Measurements from ENCODE around the gene ATOX1.

The ATOX1 gene

DNA sequence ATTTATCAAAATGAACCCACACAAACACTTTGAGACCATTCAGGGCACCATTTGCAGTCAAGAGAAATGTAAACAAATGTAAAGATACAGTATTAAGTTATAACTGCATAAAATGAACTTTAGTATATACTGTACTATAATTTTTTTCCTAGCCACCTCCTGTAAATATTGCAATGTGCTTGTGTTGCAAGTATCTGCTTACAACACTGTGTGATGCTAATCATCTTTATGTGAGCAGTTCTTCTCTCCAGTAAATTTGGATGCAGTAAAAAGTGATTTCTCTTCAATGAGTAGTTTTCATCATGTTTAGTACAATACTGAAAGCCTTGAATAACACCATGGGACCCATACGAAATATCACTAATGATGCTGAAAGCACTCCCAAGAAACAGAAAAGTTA, 22.8 kb upstream of the ATOX1 start:
- Histone ChIP-seq H3K79me2 (ENCODE audit: control insufficient read depth, insufficient read depth, low read length) (peaks cover 85% of the 10 kb centered on the region), H3K27ac (ENCODE audit: low read depth, low read length) (no peak overlapping the region), H2BK15ac (replicated peaks; ENCODE audit: low read depth) (no peak overlapping the region), H4K5ac (ENCODE audit: low read length) (no peak overlapping the region), H3K9ac (ENCODE audit: low read length) (no peak overlapping the region), H2AK5ac (ENCODE audit: low read length) (no peak overlapping the region), H3K56ac (ENCODE audit: low read length) (no peak overlapping the region), H3K18ac (ENCODE audit: low read length) (no peak overlapping the region), H3K23ac (ENCODE audit: low read length) (no peak overlapping the region), H3K36me3 (ENCODE audit: control insufficient read depth, insufficient read depth, low read length) (no peaks in the 10 kb centered on the region), H3K4me1 (ENCODE audit: control insufficient read depth, low read depth, low read length) (peaks cover 2% of the 10 kb centered on the region), H3K27me3 (ENCODE audit: insufficient read depth, low read length, poor library complexity) (no peaks in the 10 kb centered on the region), H3K79me1 (ENCODE audit: low read length) (no peaks in the 10 kb centered on the region), H3K4ac (ENCODE audit: low read depth, low read length) (no peak overlapping the region), H2BK5ac (ENCODE audit: low read length) (no peak overlapping the region), H3K4me3 (ENCODE audit: low read length) (no peak overlapping the region), H4K8ac (ENCODE audit: low read depth, low read length) (no peak overlapping the region), H3K4me2 (ENCODE audit: low read length) (no peak overlapping the region), H2BK120ac (ENCODE audit: low read depth, low read length) (no peak overlapping the region)
- WGBS (ENCODE audit: extremely low coverage, insufficient coverage, low lambda C conversion rate), result no CpG with 5 or more reads among the region's 1 CpG
- DNase-seq, result no peak

DNA sequence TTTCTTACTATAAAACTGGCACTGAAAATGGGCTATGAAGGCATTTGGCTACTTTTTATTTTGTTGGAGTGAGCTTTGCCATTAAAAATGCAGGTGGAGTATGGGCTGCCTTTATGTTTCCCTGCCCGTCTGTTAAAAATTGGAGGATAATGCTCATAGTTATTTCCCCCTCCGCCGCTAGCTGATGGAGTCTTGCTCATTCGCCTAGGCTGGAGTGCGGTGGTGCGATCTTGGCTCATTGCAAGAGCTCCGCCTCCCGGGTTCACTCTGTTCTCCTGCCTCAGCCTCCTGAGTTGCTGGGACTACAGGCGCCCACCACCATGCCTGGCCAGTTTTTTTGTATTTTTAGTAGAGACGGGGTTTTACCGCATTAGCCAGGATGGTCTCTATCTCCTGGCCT, 21.9 kb upstream of the ATOX1 start:
- H3K4ac ChIP-seq (ENCODE audit: low read depth, low read length), result no peak overlapping the region
- H3K4me1 ChIP-seq (ENCODE audit: control insufficient read depth, low read depth, low read length), result peaks cover 2% of the 10 kb centered on the region
- no peak overlapping the region for H2BK15ac ChIP-seq (replicated peaks; ENCODE audit: low read depth)
- no peak overlapping the region for H2BK120ac ChIP-seq (ENCODE audit: low read depth, low read length)
- H3K9ac ChIP-seq (ENCODE audit: low read length), result no peak overlapping the region
- peaks cover 86% of the 10 kb centered on the region for H3K79me2 ChIP-seq (ENCODE audit: control insufficient read depth, insufficient read depth, low read length)
- no peak overlapping the region for H2BK5ac ChIP-seq (ENCODE audit: low read length)
- no peak overlapping the region for H4K8ac ChIP-seq (ENCODE audit: low read depth, low read length)
- no CpG with 5 or more reads among the region's 11 CpGs for WGBS (ENCODE audit: extremely low coverage, insufficient coverage, low lambda C conversion rate)
- H3K56ac ChIP-seq (ENCODE audit: low read length), result no peak overlapping the region
- no peak overlapping the region for H3K27ac ChIP-seq (ENCODE audit: low read depth, low read length)
- DNase-seq, result peak; percentile 17
- no peak overlapping the region for H3K4me2 ChIP-seq (ENCODE audit: low read length)
- no peak overlapping the region for H4K5ac ChIP-seq (ENCODE audit: low read length)
- H3K27me3 ChIP-seq (ENCODE audit: insufficient read depth, low read length, poor library complexity), result no peaks in the 10 kb centered on the region
- no peaks in the 10 kb centered on the region for H3K36me3 ChIP-seq (ENCODE audit: control insufficient read depth, insufficient read depth, low read length)
- H3K23ac ChIP-seq (ENCODE audit: low read length), result no peak overlapping the region
- H2AK5ac ChIP-seq (ENCODE audit: low read length), result no peak overlapping the region
- no peaks in the 10 kb centered on the region for H3K79me1 ChIP-seq (ENCODE audit: low read length)
- H3K18ac ChIP-seq (ENCODE audit: low read length), result no peak overlapping the region
- H3K4me3 ChIP-seq (ENCODE audit: low read length), result no peak overlapping the region

DNA sequence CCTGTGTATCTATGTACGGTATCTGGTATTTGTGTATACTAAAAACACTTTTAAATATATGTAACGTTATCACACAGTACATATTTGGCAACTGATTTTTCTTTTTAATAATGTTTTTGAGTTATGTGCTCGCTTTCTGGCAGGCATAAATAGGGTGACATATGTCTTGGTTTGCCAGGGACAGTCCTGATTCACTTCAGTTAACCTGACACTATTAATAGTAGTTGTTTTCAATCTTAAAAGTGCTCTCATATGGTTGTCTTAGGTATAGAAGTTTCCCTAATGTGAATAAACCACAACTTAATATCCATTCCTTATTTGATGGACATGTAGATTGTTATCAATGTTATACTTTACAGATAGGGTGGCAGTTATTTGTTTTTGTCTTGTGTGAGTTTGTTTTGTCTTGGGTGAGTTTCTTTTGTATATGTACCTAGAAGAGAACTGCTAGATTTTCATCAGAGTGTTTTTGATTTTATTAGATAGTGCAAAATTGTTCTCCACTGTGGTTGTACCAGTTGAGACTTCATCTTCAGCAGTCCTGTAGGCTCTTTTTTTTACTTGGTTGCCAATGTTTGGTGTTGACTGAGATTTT, 21.2 kb upstream of the ATOX1 start:
- no peak overlapping the region for H4K5ac ChIP-seq (ENCODE audit: low read length)
- H3K4me1 ChIP-seq (ENCODE audit: control insufficient read depth, low read depth, low read length), result peaks cover 5% of the 10 kb centered on the region

DNA sequence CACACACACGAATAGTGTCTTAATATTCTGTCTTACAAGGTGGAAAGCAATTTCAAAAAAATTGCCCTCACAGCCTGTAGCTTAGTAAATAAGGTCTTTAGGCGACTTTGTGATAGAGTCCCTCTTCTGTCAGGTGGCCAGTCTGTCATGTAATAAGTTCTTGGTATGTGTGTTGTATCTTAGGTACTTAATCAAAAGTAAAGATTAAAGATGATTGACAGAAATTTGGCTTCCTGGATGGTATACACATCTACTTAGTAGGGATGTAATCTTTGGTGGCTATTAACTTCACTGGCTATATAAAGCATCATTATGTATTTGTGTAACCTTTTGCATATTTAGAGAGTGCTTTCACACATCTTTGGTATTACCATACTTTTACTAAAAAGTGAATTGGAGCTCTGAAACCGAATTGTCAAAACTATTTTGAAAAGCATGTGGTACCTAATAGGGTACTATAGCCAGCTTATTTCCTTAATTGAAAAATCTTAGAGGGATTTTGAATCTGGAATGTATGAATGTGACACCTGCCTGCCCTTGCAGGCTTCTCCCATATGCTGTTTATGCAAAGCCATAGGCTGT, 16.7 kb upstream of the ATOX1 start:
- H3K4ac ChIP-seq (ENCODE audit: low read depth, low read length), result no peak overlapping the region
- H3K4me3 ChIP-seq (ENCODE audit: low read length), result no peak overlapping the region
- H2BK120ac ChIP-seq (ENCODE audit: low read depth, low read length), result no peak overlapping the region

More for the DNA sequence above, 21.2 kb upstream of the ATOX1 start:
- H3K27ac ChIP-seq (ENCODE audit: low read depth, low read length), result no peak overlapping the region
- H3K18ac ChIP-seq (ENCODE audit: low read length), result no peak overlapping the region
- no peak overlapping the region for H3K4me2 ChIP-seq (ENCODE audit: low read length)
- H2BK15ac ChIP-seq (replicated peaks; ENCODE audit: low read depth), result no peak overlapping the region
- no peak overlapping the region for H3K4ac ChIP-seq (ENCODE audit: low read depth, low read length)
- no peaks in the 10 kb centered on the region for H3K36me3 ChIP-seq (ENCODE audit: control insufficient read depth, insufficient read depth, low read length)
- no peak overlapping the region for H4K8ac ChIP-seq (ENCODE audit: low read depth, low read length)
- no peak for DNase-seq
- H2AK5ac ChIP-seq (ENCODE audit: low read length), result no peak overlapping the region
- no peak overlapping the region for H3K23ac ChIP-seq (ENCODE audit: low read length)
- no CpG with 5 or more reads among the region's 3 CpGs for WGBS (ENCODE audit: extremely low coverage, insufficient coverage, low lambda C conversion rate)
- no peak overlapping the region for H3K9ac ChIP-seq (ENCODE audit: low read length)
- H3K4me3 ChIP-seq (ENCODE audit: low read length), result no peak overlapping the region
- no peaks in the 10 kb centered on the region for H3K79me1 ChIP-seq (ENCODE audit: low read length)
- H2BK120ac ChIP-seq (ENCODE audit: low read depth, low read length), result no peak overlapping the region
- H3K56ac ChIP-seq (ENCODE audit: low read length), result no peak overlapping the region
- H3K27me3 ChIP-seq (ENCODE audit: insufficient read depth, low read length, poor library complexity), result no peaks in the 10 kb centered on the region
- peaks cover 86% of the 10 kb centered on the region for H3K79me2 ChIP-seq (ENCODE audit: control insufficient read depth, insufficient read depth, low read length)
- no peak overlapping the region for H2BK5ac ChIP-seq (ENCODE audit: low read length)

DNA sequence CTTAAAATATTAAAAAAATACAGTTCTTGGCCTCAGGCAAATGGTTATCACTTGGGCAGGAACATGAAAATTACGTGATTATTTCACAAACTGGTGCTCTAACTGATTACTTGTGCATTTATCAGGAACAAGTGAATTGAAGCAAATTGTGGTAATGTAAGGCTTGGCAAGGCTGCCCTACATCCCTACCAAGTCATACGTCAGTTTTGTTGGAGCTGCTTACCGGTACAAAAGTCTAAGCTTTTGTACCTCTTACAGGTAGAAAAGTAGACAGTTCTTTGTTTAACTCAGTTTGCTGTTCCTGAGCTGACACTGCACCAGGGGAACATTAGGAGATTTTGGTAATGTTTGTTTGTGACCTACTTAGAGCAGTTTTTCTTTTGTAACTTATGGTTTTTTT, 15.5 kb upstream of the ATOX1 start:
- H3K27ac ChIP-seq (ENCODE audit: low read depth, low read length), result no peak overlapping the region
- no peak overlapping the region for H2BK120ac ChIP-seq (ENCODE audit: low read depth, low read length)
- no peak overlapping the region for H3K4ac ChIP-seq (ENCODE audit: low read depth, low read length)

More for the DNA sequence above, 16.7 kb upstream of the ATOX1 start:
- peaks cover 3% of the 10 kb centered on the region for H3K4me1 ChIP-seq (ENCODE audit: control insufficient read depth, low read depth, low read length)
- no peak overlapping the region for H2BK5ac ChIP-seq (ENCODE audit: low read length)
- H3K79me1 ChIP-seq (ENCODE audit: low read length), result no peaks in the 10 kb centered on the region
- H3K56ac ChIP-seq (ENCODE audit: low read length), result no peak overlapping the region
- H3K79me2 ChIP-seq (ENCODE audit: control insufficient read depth, insufficient read depth, low read length), result peaks cover 79% of the 10 kb centered on the region
- WGBS (ENCODE audit: extremely low coverage, insufficient coverage, low lambda C conversion rate), result no CpG with 5 or more reads among the region's 3 CpGs
- H3K9ac ChIP-seq (ENCODE audit: low read length), result peak overlapping the region; percentile 13
- H3K23ac ChIP-seq (ENCODE audit: low read length), result no peak overlapping the region
- H3K18ac ChIP-seq (ENCODE audit: low read length), result no peak overlapping the region
- no peaks in the 10 kb centered on the region for H3K27me3 ChIP-seq (ENCODE audit: insufficient read depth, low read length, poor library complexity)
- DNase-seq, result no peak
- H3K27ac ChIP-seq (ENCODE audit: low read depth, low read length), result no peak overlapping the region
- no peaks in the 10 kb centered on the region for H3K36me3 ChIP-seq (ENCODE audit: control insufficient read depth, insufficient read depth, low read length)
- H4K8ac ChIP-seq (ENCODE audit: low read depth, low read length), result no peak overlapping the region
- no peak overlapping the region for H2BK15ac ChIP-seq (replicated peaks; ENCODE audit: low read depth)
- no peak overlapping the region for H4K5ac ChIP-seq (ENCODE audit: low read length)
- no peak overlapping the region for H2AK5ac ChIP-seq (ENCODE audit: low read length)
- H3K4me2 ChIP-seq (ENCODE audit: low read length), result peak overlapping the region; percentile 15

More for the DNA sequence above, 15.5 kb upstream of the ATOX1 start:
- H3K4me2 ChIP-seq (ENCODE audit: low read length), result peak overlapping the region; percentile 37
- H2BK5ac ChIP-seq (ENCODE audit: low read length), result no peak overlapping the region
- DNase-seq, result no peak
- H3K79me2 ChIP-seq (ENCODE audit: control insufficient read depth, insufficient read depth, low read length), result peaks cover 67% of the 10 kb centered on the region
- no peaks in the 10 kb centered on the region for H3K27me3 ChIP-seq (ENCODE audit: insufficient read depth, low read length, poor library complexity)
- no peak overlapping the region for H3K23ac ChIP-seq (ENCODE audit: low read length)
- no peak overlapping the region for H2AK5ac ChIP-seq (ENCODE audit: low read length)
- H3K36me3 ChIP-seq (ENCODE audit: control insufficient read depth, insufficient read depth, low read length), result no peaks in the 10 kb centered on the region
- H3K4me3 ChIP-seq (ENCODE audit: low read length), result peak overlapping the region; percentile 1
- no peak overlapping the region for H4K5ac ChIP-seq (ENCODE audit: low read length)
- H3K4me1 ChIP-seq (ENCODE audit: control insufficient read depth, low read depth, low read length), result peaks cover 3% of the 10 kb centered on the region
- H3K56ac ChIP-seq (ENCODE audit: low read length), result peak overlapping the region; percentile 47
- H3K9ac ChIP-seq (ENCODE audit: low read length), result peak overlapping the region; percentile 53
- no peak overlapping the region for H2BK15ac ChIP-seq (replicated peaks; ENCODE audit: low read depth)
- H4K8ac ChIP-seq (ENCODE audit: low read depth, low read length), result no peak overlapping the region
- WGBS (ENCODE audit: extremely low coverage, insufficient coverage, low lambda C conversion rate), result no CpG with 5 or more reads among the region's 3 CpGs
- no peak overlapping the region for H3K18ac ChIP-seq (ENCODE audit: low read length)
- no peaks in the 10 kb centered on the region for H3K79me1 ChIP-seq (ENCODE audit: low read length)

Data from mesendoderm (in vitro differentiated cells).